IMR-90 (cell line): Measurements from ENCODE around the gene GPC5. TPM values are rescaled to one million over a fixed set of nuclear protein-coding genes. Genes with fewer than 3 reads are reported as not detected.

Experiments used
- ATAC-seq: fragments of 200-7000 bp; cut with Tn5 transposase; 2 replicates; pipeline ENCODE4 v1.9.1; 2020; ENCODE audit warnings: low read depth, mild to moderate bottlenecking, moderate library complexity
- BruUV-seq: library from RNA; stranded (reverse); fragments of 400-500 nt; replicated peaks from 2 replicates; lab custom pipeline; 2021; lab: Mats Ljungman, UMichigan
- CTCF ChIA-PET: fragments of 300-600 bp; formaldehyde crosslinking; extraction: SDS; loops from one replicate; lab custom pipeline; 2021; ENCODE audit warnings: antibody characterized with exemption; lab: Yijun Ruan, JAX
- POLR2A ChIA-PET: fragments of 300-600 bp; sonication (Branson Sonifier 250); formaldehyde crosslinking; loops from one replicate; lab custom pipeline; 2022; ENCODE audit warnings: antibody characterized with exemption; ENCODE audit not compliant: unreplicated experiment; lab: Charles Lee
- DNase-seq: peaks from one replicate; pipeline ENCODE4 v3.0.0; 2013
- H2AFZ ChIP-seq: replicated peaks from 2 replicates; pipeline ENCODE3; 2013; ENCODE audit warnings: low read length, mild to moderate bottlenecking; ENCODE audit not compliant: poor library complexity
- H2AK5ac ChIP-seq: 2 replicates; pipeline ENCODE4 v1.6.1; 2013; ENCODE audit warnings: low read depth, low read length, inconsistent platforms
- H2AK9ac ChIP-seq: replicated peaks from 2 replicates; pipeline ENCODE3; 2013; ENCODE audit warnings: mild to moderate bottlenecking, low read depth, low read length, moderate library complexity; ENCODE audit not compliant: poor library complexity
- H2BK120ac ChIP-seq: 2 replicates; pipeline ENCODE4 v1.6.1; 2013; ENCODE audit warnings: low read depth, low read length, inconsistent platforms
- H2BK15ac ChIP-seq: 3 replicates; pipeline ENCODE4 v1.6.1; 2013; ENCODE audit warnings: low read depth, low read length, inconsistent platforms
- H2BK20ac ChIP-seq: 2 replicates; pipeline ENCODE4 v1.6.1; 2013; ENCODE audit warnings: low read depth, mild to moderate bottlenecking, inconsistent platforms, low read length, moderate library complexity
- H2BK5ac ChIP-seq: 2 replicates; pipeline ENCODE4 v1.6.1; 2013; ENCODE audit warnings: mild to moderate bottlenecking, low read depth, low read length, inconsistent platforms; ENCODE audit not compliant: poor library complexity, severe bottlenecking
- H3K14ac ChIP-seq: replicated peaks from 2 replicates; pipeline ENCODE4 v1.6.1; 2013; ENCODE audit warnings: low read depth, low read length, inconsistent platforms
- H3K18ac ChIP-seq: 2 replicates; pipeline ENCODE4 v1.6.1; 2013; ENCODE audit warnings: low read depth, low read length, control low read depth
- H3K23ac ChIP-seq: 2 replicates; pipeline ENCODE4 v1.6.1; 2013; ENCODE audit warnings: low read depth, low read length, inconsistent platforms
- H3K27ac ChIP-seq: 2 replicates; pipeline ENCODE4 v1.5.1; 2013; ENCODE audit warnings: mild to moderate bottlenecking, control low read depth, low read length; ENCODE audit not compliant: insufficient read depth
- H3K27me3 ChIP-seq: 2 replicates; pipeline ENCODE4 v1.6.1; 2013; ENCODE audit warnings: low read length; ENCODE audit not compliant: control insufficient read depth, insufficient read depth
- H3K36me3 ChIP-seq: 2 replicates; pipeline ENCODE4 v1.6.1; 2013; ENCODE audit warnings: low read length, mixed read lengths; ENCODE audit not compliant: control insufficient read depth, insufficient read depth
- H3K4ac ChIP-seq: 2 replicates; pipeline ENCODE4 v1.6.1; 2013; ENCODE audit warnings: low read depth, low read length, inconsistent platforms
- H3K4me1 ChIP-seq: 2 replicates; pipeline ENCODE4 v1.6.1; 2013; ENCODE audit warnings: low read length, mixed read lengths; ENCODE audit not compliant: control insufficient read depth, insufficient read depth
- H3K4me2 ChIP-seq: 2 replicates; pipeline ENCODE4 v1.6.1; 2013; ENCODE audit warnings: low read depth, mild to moderate bottlenecking, control low read depth, low read length, moderate library complexity
- H3K4me3 ChIP-seq: 2 replicates; pipeline ENCODE4 v1.5.1; 2013; ENCODE audit warnings: low read depth, mild to moderate bottlenecking, control low read depth, low read length, moderate library complexity; ENCODE audit not compliant: insufficient read depth
- H3K56ac ChIP-seq: 2 replicates; pipeline ENCODE4 v1.6.1; 2013; ENCODE audit warnings: low read length, inconsistent platforms; ENCODE audit not compliant: insufficient read depth; ENCODE audit errors: extremely low read depth
- H3K79me1 ChIP-seq, 2 experiments: 2 replicates each; pipeline ENCODE4 v1.6.1; 2013; ENCODE audit warnings: low read length in 2 of 2, inconsistent platforms in 1 of 2, low read depth in 1 of 2
- H3K9ac ChIP-seq: 2 replicates; pipeline ENCODE4 v1.6.1; 2013; ENCODE audit warnings: low read depth, low read length, control low read depth
- H3K9me1 ChIP-seq: 2 replicates; pipeline ENCODE4 v1.6.1; 2013; ENCODE audit warnings: low read length, inconsistent platforms; ENCODE audit not compliant: insufficient read depth
- H3K9me3 ChIP-seq: 2 replicates; pipeline ENCODE4 v1.6.1; 2013; ENCODE audit warnings: low read length; ENCODE audit not compliant: control insufficient read depth, insufficient read depth
- H4K20me1 ChIP-seq: 2 replicates; pipeline ENCODE4 v1.6.1; 2013; ENCODE audit warnings: low read length, inconsistent platforms; ENCODE audit not compliant: insufficient read depth
- H4K5ac ChIP-seq: 2 replicates; pipeline ENCODE4 v1.6.1; 2013; ENCODE audit warnings: mild to moderate bottlenecking, low read depth, low read length, control low read depth
- H4K8ac ChIP-seq, 2 experiments: 2 replicates each; pipeline ENCODE4 v1.6.1; 2013; ENCODE audit warnings: low read depth in 2 of 2, low read length in 2 of 2, control low read depth in 1 of 2, inconsistent platforms in 1 of 2
- H4K91ac ChIP-seq: 2 replicates; pipeline ENCODE4 v1.6.1; 2013; ENCODE audit warnings: low read depth, low read length, inconsistent platforms; ENCODE audit not compliant: insufficient read depth
- BHLHE40 ChIP-seq: fragments of 150-350 bp; IDR thresholded peaks from 2 replicates; pipeline ENCODE4 v1.6.1; 2016; ENCODE audit warnings: mild to moderate bottlenecking, low read depth, low read length
- CEBPB ChIP-seq: IDR thresholded peaks from 2 replicates; pipeline ENCODE4 v1.6.1; 2012; ENCODE audit warnings: low read depth, low read length, improper control_type of control experiment
- CTCF ChIP-seq: conservative IDR thresholded peaks from 2 replicates; pipeline ENCODE4 v1.5.1; 2012; ENCODE audit warnings: mild to moderate bottlenecking, low read depth, low read length, improper control_type of control experiment
- FOS ChIP-seq: fragments of 150-350 bp; IDR thresholded peaks from 2 replicates; pipeline ENCODE4 v1.6.1; 2016; ENCODE audit warnings: low read depth, low read length
- MAFK ChIP-seq: IDR thresholded peaks from 2 replicates; pipeline ENCODE4 v1.6.1; 2012; ENCODE audit warnings: low read depth, low read length, improper control_type of control experiment
- MAZ ChIP-seq: IDR thresholded peaks from 2 replicates; pipeline ENCODE4 v1.6.1; 2012; ENCODE audit warnings: low read depth, mild to moderate bottlenecking, low read length, improper control_type of control experiment, moderate library complexity, borderline replicate concordance
- MXI1 ChIP-seq: IDR thresholded peaks from 2 replicates; pipeline ENCODE4 v1.6.1; 2012; ENCODE audit warnings: low read depth, mild to moderate bottlenecking, low read length, moderate library complexity, borderline replicate concordance
- POLR2A ChIP-seq: IDR thresholded peaks from 2 replicates; pipeline ENCODE4 v1.6.1; 2012; ENCODE audit warnings: mild to moderate bottlenecking, low read depth, low read length
- RAD21 ChIP-seq: IDR thresholded peaks from 2 replicates; pipeline ENCODE4 v1.6.1; 2012; ENCODE audit warnings: low read length, improper control_type of control experiment
- RCOR1 ChIP-seq: IDR thresholded peaks from 2 replicates; pipeline ENCODE4 v1.6.1; 2012; ENCODE audit warnings: mild to moderate bottlenecking, low read length, improper control_type of control experiment; ENCODE audit not compliant: insufficient replicate concordance
- SMC3 ChIP-seq: fragments of 150-350 bp; IDR thresholded peaks from 2 replicates; pipeline ENCODE4 v1.6.1; 2016; ENCODE audit warnings: low read depth, mild to moderate bottlenecking, antibody characterized with exemption, low read length, moderate library complexity
- WGBS, 2 experiments: methylation state at CpG; one replicate each; pipeline versions ENCODE4 v1.1.5 to v1.1.7; 2013; ENCODE audit warnings: missing lambda C conversion rate in 2 of 2; ENCODE audit not compliant: insufficient read length in 1 of 2; ENCODE audit errors: extremely low coverage in 2 of 2; 5-methylcytosine and 5-hydroxymethylcytosine counted together
- dilution Hi-C: fragments of 300-500 bp; cut with HindIII; formaldehyde crosslinking; loops from one replicate; pipeline ENCODE4 v1.14.3; 2018; ENCODE audit warnings: low sequenced_read_pairs; ENCODE audit not compliant: unreplicated experiment
- in situ Hi-C: fragments of 300-500 bp; cut with MboI; formaldehyde crosslinking; loops from 3 replicates; pipeline ENCODE4 v1.14.3; 2019; ENCODE audit warnings: low sequenced_read_pairs, inconsistent platforms, mixed read lengths
- intact Hi-C: fragments of 100-400 bp; cut with micrococcal nuclease; formaldehyde crosslinking; loops from 2 replicates; pipeline ENCODE4 v1.10.0; 2022
- polyA plus RNA-seq, 3 experiments: library from polyadenylated mRNA; depleted of rRNA; stranded (reverse); fragments of >200 nt; gene quantifications; 2 replicates each; pipeline ENCODE4 v1.2.3, GENCODE V29; 2012; ENCODE audit warnings: low replicate concordance in 1 of 3
- total RNA-seq: library from RNA; depleted of rRNA; stranded (reverse); fragments of >200 nt; gene quantifications from 2 replicates; pipeline ENCODE4 v1.2.3, GENCODE V29; 2012

The GPC5 gene
- total and polyA plus RNA-seq, 2 of the 4 experiments (the other 2 are of a cell fraction): 0.94 to 1.8 TPM

DNA sequence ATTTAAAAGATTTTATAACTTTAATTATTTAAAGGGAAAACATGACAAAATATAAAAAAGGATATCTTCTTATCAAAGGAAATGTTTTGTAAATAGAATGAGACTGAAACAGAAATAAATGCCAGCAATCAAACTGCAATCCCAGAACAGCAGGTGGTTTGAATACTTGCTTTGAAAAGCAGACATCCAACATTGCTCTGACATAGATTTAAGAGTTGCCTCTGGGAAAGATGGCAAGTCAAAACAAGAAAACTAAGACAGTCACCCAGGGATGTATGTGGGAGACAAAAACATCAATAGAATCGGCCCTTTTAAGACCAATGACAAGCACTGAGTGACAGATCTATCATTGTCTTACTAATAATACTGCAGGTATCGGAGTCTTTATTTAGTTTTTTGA, 1038.5 kb downstream of the GPC5 start:
- Histone ChIP-seq H3K9me1 (no peaks in the 10 kb centered on the region), H3K27me3 (no peaks in the 10 kb centered on the region), H3K36me3 (no peaks in the 10 kb centered on the region), H4K91ac (no peak overlapping the region), H3K4me3 (no peak overlapping the region), H3K18ac (no peak overlapping the region), H2AFZ (no peak overlapping the region), H3K14ac (no peak overlapping the region), H4K20me1 (no peaks in the 10 kb centered on the region), H3K79me1 (no peaks in the 10 kb centered on the region), H2BK120ac (no peak overlapping the region), H4K5ac (no peak overlapping the region), H3K23ac (no peak overlapping the region), H2AK9ac (no peak overlapping the region), H3K9ac (no peak overlapping the region), H2BK15ac (no peak overlapping the region), H3K56ac (no peak overlapping the region), H4K8ac (no peak overlapping the region), H3K4me1 (no peaks in the 10 kb centered on the region), H3K4ac (no peak overlapping the region), H3K4me2 (no peak overlapping the region), H3K9me3 (no peaks in the 10 kb centered on the region), H2AK5ac (no peak overlapping the region), H2BK20ac (no peak overlapping the region), H2BK5ac (no peak overlapping the region), H3K27ac (no peak overlapping the region)
- ChIA-PET POLR2A (no interaction called here), CTCF (no interaction called here)
- intact Hi-C loops (no loop called here), dilution Hi-C loops (no loop called here), in situ Hi-C loops (no loop called here)
- TF ChIP-seq RAD21: no peak
- no peak for TF ChIP-seq MXI1
- no peak for TF ChIP-seq RCOR1
- TF ChIP-seq CEBPB: no peak
- no peak for TF ChIP-seq MAZ
- TF ChIP-seq BHLHE40: no peak
- TF ChIP-seq CTCF: no peak
- no peak for TF ChIP-seq POLR2A
- TF ChIP-seq SMC3: no peak
- no peak for TF ChIP-seq FOS
- TF ChIP-seq MAFK: no peak
- BruUV-seq: no TSS peak
- WGBS, 2 experiments: no CpG with 5 or more reads among the region's 2 CpGs
- ATAC-seq (no peak), DNase-seq (no peak)
